Fibroblast of villous mesenchyme (primary cell): ENCODE measurements around the gene CACNA1C. TPM values are rescaled to one million over a fixed set of nuclear protein-coding genes. Genes with fewer than 3 reads are reported as not detected.

ENCODE experiments used
- DNase-seq: peaks from one replicate; pipeline ENCODE4 v3.0.0-alpha.2; 2010; ENCODE audit warnings: low read depth
- H3K4me3 ChIP-seq: 2 replicates; pipeline ENCODE4 v1.5.1; 2011; ENCODE audit warnings: low read depth, mild to moderate bottlenecking, low read length
- total RNA-seq: library from RNA; depleted of rRNA; stranded (reverse); fragments of >200 nt; gene quantifications from 2 replicates; pipeline ENCODE4 v1.2.3, GENCODE V29; 2012
- TF ChIP-seq, protein P1 (sequence below): IDR thresholded peaks from 2 replicates; pipeline ENCODE4 v1.5.1; 2012; ENCODE audit warnings: low read depth, mild to moderate bottlenecking, low read length; ENCODE audit not compliant: insufficient read depth

The CACNA1C gene
- total RNA-seq, 1 donor = 11.7 TPM

DNA sequence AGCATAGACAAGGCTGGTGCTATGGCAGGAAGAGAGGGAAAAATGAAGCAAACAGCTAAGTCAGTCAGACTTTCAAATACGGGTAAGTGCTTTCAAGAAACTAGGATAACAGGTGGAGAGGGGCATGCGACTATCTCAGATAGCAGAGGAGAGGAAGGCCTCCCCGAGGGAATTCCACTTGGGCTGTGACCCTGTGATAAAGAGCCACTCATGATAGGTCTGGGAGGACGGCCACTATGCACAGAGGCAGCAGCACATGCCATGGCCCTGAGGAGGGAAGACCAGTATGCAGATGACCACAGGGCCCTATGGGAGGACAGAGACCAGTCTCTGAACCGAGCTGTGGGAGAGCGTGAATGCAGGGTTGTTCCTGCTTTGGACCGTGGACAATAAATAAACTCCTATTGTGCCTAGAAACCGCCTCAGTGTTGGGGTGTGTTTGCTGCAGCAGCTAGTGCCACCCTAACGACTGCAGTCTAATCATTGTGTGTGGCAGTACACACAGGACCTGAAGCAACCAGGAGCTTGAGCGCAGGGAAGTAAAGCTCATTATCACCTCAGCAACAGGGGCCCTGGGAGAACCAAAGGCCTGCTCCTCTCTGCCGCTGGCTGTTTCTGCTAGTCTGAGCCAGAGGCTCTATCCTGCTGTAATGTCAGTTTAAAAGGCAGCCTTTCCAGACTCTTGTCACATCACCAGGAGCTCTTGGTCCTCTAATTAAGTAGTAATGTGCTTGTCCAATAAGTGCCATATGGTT is 119.1 kb downstream of the CACNA1C start:
- DNase-seq = no peak
- no peak overlapping the region for H3K4me3 ChIP-seq
- TF ChIP-seq, protein P1, sequence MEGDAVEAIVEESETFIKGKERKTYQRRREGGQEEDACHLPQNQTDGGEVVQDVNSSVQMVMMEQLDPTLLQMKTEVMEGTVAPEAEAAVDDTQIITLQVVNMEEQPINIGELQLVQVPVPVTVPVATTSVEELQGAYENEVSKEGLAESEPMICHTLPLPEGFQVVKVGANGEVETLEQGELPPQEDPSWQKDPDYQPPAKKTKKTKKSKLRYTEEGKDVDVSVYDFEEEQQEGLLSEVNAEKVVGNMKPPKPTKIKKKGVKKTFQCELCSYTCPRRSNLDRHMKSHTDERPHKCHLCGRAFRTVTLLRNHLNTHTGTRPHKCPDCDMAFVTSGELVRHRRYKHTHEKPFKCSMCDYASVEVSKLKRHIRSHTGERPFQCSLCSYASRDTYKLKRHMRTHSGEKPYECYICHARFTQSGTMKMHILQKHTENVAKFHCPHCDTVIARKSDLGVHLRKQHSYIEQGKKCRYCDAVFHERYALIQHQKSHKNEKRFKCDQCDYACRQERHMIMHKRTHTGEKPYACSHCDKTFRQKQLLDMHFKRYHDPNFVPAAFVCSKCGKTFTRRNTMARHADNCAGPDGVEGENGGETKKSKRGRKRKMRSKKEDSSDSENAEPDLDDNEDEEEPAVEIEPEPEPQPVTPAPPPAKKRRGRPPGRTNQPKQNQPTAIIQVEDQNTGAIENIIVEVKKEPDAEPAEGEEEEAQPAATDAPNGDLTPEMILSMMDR = no peak

- H3K4me3 ChIP-seq = no peak overlapping the region
- peak; percentile 18 for DNase-seq
- TF ChIP-seq, protein P1 = no peak
Measured at GRCh38 chr12:2172491-2173214, 119.9 kb downstream of the CACNA1C start.

GRCh38 chr12:2173971-2174370 is 121.2 kb downstream of the CACNA1C start:
- H3K4me3 ChIP-seq = no peak overlapping the region
- DNase-seq = no peak
- TF ChIP-seq, protein P1 = no peak

GRCh38 chr12:2177003-2177402 is 124.2 kb downstream of the CACNA1C start:
- DNase-seq = no peak
- TF ChIP-seq, protein P1 = no peak
- no peak overlapping the region for H3K4me3 ChIP-seq

DNA sequence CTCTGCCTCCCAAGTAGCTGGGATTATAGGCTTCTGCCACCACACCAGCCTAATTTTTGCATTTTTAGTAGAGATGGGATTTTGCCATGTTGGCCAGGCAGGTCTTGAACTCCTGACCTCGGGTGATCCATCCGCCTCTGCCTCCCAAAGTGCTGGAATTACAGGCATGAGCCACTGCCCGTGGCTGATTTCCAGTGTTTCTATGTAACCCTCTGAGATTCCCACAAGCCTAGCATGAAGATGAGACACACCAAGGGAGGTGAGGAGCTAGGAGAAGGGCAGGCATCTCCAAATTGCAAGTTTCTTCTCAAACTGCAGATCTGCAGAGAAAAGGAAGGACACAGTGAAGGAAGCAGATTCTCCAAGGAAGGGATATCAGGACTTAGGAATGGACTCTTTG is 125.0 kb downstream of the CACNA1C start:
- TF ChIP-seq, protein P1 = no peak
- no peak overlapping the region for H3K4me3 ChIP-seq
- no peak for DNase-seq

- TF ChIP-seq, protein P1 = no peak
- no peak overlapping the region for H3K4me3 ChIP-seq
- DNase-seq = no peak
Measured at GRCh38 chr12:2179058-2179457, 126.3 kb downstream of the CACNA1C start.
